ENCODE measurements around the gene CTCFL.

CTCFL gene

DNA sequence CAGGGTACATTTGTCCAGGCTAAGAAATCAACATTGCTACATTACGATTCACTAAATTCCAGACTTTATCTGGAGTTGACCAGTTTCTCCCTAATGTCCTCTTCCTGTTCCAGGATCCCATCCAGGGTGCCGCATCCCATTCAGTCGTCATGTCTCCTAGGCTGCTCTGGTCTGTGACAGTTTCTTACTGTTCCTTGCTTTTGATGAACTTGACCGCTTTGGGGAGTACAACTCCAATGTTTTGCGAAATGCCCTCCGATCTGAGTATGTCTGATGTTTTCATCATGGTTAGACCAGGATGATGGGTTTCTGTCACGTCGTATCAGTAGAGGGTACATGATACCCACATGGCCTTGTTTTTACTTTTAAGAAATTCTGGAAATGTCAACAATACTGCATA lies 62.2 kb downstream of the CTCFL start:
- DNase-seq: no peak

DNA sequence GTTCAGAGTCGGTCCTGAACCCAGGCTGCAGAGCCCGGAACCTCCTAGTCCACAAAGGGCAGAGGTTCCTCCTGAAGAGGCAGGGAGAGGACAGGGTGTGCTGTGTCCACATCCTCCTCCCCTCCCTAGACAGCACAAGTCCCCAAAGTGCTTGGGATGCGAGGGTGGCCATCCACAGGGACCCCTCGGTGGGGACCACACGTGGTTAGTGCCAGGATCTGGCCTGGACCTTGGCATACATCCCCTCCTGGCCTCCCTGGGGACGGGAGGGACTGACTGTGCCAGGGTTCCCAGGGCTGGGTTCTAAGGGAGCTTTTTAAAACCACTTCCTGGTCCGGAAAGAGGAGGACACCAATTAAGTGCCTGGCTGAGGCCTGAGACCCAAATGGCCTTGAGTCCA lies 63.2 kb downstream of the CTCFL start:
- DNase-seq: no peak

DNA sequence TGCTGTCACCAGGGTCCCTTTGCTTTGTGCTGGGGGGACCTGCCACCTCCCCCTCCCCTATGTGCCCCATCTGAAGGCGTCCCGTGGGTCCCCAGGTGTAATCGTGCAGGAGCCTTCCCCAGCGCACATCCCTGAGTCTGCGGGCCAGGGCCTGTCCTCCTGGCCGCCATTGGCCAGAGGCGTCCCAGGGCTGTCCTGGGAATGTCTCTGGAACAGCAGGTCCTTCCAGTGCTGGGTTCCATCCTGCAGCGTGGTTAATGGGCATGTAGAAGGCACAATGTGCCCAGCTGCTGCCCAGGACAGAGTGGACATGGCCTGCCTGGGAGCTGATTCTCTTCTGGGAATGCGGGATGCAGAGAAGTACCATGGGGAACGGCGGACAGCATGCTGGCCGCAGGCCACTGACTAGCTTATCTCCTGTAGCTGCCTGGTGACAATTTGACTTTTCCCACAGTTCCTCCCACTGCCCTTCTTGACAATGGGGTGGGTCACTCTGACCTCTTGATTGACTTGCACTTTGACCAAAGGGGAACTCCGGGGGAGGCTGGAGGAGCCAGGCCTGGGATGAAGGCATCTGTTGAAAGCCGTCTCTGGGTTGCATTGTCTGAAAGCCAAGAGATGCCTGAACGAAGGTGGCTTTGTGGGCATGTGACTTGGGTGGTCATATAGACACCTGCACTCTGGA lies 64.0 kb downstream of the CTCFL start:
- DNase-seq: no peak

DNA sequence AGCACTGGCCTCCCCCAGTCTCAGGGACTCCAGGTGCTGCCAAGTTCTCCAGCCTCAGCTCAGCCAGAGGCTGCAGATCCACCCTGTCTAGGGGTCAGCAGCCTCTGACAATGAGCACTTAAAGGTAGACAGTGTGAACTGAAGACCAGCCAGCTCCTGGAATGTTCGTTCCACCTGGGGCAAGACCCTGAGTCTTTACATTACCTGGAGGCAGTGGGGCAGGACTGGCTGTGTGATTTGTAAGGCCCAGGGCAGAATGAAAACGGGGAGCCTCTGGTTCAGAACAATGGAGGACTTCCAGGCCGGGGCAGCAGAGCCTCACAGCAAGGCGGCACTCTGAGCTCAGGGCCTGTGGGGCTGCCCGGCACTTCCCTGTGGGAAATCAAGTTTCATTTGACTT lies 65.0 kb downstream of the CTCFL start:
- no peak for DNase-seq

DNA sequence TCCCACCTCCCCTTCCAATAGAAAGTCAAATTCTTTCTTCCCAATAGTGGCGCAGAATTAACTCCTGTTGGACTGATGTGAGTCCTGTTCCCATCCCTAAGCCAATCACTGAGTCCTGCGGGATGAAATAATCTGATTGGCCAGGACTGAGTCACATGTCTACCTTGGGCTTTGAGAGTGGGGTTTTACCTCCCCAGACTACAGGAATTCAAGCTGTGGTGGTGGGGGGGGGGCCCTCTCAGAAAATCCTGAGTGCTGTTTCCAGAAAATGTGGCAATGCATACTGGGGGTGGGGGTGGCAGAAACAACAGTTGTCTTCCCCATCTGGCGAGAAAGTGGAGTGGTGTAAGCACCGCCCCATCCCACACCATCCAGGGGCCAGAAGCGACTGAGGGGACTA lies 65.7 kb downstream of the CTCFL start:
- DNase-seq: no peak

DNA sequence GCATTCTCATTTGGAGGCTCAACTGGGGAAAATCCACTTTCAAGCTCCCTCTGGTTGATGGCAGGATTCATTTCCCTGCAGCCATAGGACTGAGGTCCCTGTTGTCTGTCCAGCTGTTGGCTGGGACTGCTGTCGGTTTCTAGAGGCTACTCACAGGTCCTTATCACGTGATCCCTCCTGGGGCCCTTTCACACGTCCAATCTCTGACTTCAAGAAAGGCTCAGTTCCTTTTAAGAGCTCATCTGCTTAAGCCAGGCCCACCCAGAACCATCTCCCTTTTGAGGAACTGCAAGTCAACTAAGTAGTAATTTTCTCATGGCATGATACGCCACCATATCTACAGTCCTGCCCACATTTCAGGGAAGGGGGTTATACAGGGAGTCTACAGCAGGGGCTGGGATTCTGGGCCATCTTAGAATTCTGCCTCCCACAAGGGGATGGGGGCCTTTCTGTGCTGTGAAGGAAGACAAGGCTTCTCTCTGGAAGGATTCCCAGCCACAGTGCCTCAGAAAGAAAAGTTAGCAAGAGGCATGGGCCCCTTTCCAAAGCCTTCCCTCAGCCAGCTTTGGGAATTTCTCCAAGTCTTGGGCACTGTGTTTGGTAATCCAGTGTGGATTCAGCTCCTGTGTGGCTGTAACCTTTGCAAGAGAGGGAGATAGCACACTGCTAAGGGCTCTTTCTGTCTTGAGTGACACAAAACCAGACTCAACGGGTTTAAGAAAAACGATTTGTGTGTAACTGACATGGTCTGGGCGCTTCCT lies 66.4 kb downstream of the CTCFL start:
- no peak for DNase-seq

DNA sequence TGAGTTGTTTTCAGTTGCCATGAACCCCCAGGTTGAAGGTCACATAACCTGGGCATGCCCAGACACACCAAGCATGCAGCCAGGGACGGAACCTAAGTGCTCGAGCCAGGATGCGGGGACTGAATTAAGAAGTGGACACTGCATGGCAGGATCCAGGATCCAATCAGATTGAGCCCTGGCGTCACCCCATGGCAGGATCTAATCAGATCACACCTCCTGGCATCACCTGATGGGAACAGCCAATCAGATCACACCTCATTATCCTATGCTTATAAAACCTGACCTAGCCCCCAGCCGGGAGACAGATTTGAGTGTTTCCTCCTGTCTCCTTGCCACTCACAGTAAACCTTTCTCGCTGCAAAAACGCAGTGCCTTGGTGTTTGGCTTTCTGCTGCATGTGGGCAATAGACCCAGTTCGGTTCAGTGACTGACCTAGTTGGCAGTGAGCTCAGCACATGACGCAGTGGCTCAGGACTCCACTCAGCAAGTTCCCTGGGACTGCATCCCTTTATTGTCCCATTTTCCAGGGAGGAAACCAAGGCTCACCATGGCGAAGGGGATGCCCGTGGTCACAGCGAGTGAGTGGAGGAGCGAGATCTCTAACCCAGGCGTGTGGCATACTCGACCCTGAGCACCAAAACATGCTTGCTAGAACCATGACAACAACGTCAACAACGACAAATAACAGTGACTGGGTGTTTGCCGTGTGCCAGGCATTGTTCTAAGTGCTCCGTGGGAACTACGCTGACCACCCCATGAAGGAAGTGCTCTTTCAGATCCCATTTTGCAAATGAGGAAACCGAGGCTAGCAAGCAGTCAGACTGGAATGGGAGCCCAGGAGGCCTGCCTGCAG lies 67.5 kb downstream of the CTCFL start:
- no peak for DNase-seq

DNA sequence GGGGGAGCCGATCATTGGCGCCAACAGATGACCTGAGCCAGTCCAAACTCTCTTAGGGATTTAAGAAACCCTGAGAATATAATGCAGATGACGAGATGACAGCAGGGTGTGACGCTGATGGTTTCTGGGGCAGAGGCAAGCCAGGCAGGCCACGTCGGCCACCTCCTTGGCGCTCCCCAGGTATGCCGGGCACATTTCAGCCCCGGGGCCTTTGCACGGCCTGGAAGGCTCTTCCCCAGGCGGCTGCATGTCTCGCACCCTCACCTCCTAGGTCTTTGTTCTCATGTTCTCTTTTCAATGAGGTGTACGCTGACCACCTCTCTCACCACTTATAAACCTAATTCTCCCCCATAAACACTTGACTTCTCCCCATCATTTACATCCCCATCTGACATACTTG lies 68.8 kb downstream of the CTCFL start:
- DNase-seq: no peak

DNA sequence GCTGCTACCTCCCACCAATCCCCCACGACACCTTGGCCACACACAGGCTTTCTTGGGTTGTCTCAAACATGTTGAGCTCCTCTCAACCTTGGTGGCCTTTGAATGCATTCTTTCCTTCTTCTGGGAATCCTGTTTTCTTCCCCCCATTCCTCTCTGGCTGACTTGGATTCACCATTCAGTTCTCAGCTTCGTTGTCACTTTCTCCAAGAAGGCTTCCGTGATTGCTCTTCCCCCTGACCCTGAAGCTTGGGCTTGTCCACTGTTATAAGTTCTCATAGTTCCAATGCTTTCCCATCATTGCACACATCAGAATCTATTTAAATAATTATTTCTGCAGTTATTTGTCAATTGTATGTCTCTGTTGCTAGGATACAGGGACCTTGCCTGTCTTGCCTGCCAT lies 69.6 kb downstream of the CTCFL start:
- no peak for DNase-seq

DNA sequence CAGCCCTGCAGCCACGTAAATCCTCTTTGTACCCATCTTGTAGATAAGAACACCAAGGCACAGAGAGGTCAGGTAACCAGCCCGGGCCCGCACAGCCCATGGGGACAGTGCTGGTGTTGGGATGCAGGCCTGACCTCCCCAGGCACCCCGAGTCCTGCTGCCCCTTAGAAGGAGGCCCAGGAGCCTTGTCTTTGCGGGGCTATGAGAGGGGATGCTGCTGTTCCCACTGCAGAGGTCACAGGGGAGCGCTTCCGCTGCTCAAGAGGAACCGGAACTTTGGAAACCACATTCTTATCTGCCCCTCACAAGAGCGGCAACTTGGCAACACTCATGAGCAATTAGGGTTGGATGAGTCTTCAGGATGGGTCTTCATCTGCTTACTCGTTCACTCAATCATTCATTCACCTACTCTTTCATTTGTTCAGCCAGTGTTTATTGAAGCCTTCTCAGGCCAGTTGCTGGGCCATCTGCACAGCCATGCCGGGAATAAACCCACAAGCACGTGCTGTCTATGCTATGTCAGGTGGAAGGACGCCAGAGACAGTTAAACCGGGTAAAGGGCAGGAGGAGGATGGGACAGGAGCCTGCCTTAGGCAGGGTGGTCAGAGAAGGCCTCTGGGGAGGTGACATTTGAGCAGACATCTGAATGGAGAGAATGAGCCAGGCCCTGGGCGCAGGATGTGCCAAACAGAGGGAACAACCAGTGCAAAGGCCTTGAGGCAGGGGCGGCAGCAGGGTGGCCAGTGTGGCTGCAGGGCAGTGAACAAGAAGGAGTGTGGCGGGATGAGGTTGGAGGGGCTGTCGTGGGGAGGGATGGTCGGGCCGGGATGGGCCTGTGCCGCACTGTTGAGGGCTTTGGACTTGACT lies 72.9 kb downstream of the CTCFL start:
- no peak for DNase-seq

DNA sequence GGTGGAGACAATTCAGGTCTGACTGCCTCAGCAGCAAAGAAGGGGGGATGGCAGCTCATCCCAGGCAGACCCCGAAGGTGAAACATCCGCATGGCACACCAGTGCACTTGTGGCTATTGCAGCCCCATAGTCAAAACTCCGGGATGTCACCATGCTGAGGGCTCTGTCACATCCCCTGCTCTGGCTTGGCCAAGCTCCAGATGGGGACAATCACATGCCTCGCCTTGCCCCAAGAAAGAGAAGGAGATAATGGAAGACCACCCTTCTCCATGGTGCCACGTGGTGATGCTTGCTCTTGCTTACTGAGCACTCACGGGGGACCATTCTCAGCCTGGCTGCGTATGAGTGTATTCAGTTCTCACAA lies 73.5 kb downstream of the CTCFL start:
- DNase-seq: no peak

DNA sequence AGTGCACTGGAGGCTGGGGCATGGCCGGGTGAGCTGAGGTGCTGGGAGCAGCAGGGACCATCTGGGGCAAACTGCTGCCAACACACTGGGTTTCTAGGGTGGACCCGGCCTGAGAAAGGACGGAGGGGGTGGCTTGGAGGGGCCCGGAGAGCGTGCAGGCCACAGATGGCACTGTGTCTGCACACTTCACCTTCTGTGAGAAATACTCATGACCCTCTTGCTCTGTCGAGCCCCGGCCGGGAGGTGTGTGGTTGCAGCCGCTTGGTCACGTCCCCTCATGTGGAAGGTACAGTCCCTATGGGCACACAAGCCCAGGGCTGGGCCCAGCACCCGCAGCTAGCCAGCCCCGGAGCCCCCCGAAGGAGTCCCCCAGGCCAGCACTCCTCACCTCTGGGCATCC lies 74.0 kb downstream of the CTCFL start:
- no peak for DNase-seq

DNA sequence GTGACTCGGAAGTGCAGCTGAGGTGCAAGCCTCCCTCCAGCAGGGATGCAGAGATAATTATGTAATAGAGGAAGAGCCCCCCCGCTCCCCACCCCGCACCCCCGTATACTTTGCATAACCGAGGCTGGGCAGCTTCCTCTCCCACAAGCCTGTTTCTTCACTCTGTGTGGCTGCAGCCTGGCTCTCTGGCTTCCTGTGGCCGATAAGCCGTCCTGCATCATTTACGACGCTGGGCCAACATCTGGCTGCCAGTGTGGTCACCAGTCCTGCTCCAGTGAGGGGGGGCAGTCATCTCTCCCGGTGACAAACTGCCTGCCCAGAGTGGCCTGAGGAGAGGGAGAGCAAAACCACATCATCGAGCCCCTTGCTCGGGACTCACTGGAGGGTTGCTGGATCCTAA lies 74.5 kb downstream of the CTCFL start:
- DNase-seq: no peak

DNA sequence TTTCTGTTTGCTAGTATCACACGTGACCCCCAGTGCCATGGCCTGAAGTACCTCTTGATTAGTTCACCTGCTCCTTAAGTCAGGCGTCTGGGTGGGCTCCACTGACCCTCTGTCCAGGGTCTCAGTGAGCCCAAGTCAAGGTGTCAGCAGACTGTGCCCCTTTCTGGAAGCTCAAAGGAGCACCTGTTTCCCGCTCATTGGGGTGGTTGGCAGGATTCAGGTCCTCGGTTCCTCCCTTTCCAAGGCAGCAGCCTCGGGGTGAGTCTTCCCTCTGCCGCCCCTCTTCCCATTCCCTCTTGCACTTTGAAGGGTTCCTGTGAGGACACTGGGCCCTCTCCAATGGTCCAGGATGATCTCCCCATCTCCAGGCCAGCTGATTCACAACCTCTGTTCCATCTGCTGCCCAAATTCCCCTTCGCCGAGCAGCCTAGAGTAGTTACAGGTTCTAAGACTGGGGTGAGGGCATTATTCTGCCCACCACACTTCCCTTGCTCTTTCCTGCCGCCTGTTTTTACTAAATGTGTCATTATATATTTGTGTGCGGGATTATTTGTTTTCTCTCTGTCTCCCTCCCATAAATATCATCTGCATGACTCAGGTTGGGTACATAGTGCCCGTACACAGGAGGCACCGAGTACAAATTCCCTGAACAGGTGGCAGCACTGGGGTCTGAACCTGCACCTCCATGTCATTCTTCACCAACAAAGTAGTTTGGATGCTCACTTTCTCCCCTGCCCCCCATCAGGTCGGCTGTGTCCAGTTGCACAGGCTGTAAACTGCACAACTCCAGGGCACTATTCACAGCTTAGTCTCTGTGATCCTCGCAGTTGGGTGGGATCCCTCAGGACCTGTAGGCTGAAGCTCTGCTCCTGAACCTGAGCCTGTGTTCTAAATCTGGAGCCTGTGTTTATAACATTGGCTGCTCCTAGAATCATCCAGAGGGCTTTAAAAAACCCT lies 75.3 kb downstream of the CTCFL start:
- DNase-seq: no peak

DNA sequence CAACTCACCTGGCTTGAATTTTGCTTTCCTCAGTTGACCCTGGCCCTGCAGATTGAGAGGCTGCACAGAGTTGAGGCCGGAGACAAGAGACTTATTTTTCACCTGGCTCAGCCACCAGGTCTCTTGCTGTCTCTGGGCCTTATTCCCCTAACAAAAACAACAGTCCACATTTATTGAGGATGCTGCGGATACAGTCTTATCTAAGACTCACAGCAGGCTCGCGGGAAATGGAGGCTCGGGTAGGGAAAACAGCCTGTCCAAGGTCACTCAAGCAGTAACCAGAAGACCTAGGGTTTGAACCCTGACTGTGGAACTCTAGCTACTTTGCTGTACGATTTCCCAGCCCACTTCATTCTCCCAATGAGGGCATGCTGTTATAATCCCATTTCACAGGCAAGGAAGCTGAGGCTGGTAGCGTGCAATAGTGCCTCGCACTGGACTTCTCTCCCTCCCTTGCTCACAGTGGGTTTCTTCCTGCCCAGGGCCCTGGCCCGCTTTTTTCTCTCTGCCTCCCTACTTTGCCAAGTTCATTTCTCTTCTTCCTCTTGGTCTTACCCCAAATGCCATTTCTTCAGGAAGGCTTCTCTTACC lies 76.1 kb downstream of the CTCFL start:
- DNase-seq: no peak
